Skeletal muscle cell (primary cell): Measurements from ENCODE around the gene LPCAT2.

Experiments
- DNase-seq: peaks from one replicate; pipeline ENCODE4 v3.0.0-alpha.2; 2010; ENCODE audit warnings: low read depth
- H3K4me3 ChIP-seq: 2 replicates; pipeline ENCODE4 v1.5.1; 2011; ENCODE audit warnings: low read depth, mild to moderate bottlenecking, control low read depth, low read length, moderate library complexity

The LPCAT2 gene, protein sequence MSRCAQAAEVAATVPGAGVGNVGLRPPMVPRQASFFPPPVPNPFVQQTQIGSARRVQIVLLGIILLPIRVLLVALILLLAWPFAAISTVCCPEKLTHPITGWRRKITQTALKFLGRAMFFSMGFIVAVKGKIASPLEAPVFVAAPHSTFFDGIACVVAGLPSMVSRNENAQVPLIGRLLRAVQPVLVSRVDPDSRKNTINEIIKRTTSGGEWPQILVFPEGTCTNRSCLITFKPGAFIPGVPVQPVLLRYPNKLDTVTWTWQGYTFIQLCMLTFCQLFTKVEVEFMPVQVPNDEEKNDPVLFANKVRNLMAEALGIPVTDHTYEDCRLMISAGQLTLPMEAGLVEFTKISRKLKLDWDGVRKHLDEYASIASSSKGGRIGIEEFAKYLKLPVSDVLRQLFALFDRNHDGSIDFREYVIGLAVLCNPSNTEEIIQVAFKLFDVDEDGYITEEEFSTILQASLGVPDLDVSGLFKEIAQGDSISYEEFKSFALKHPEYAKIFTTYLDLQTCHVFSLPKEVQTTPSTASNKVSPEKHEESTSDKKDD

DNA sequence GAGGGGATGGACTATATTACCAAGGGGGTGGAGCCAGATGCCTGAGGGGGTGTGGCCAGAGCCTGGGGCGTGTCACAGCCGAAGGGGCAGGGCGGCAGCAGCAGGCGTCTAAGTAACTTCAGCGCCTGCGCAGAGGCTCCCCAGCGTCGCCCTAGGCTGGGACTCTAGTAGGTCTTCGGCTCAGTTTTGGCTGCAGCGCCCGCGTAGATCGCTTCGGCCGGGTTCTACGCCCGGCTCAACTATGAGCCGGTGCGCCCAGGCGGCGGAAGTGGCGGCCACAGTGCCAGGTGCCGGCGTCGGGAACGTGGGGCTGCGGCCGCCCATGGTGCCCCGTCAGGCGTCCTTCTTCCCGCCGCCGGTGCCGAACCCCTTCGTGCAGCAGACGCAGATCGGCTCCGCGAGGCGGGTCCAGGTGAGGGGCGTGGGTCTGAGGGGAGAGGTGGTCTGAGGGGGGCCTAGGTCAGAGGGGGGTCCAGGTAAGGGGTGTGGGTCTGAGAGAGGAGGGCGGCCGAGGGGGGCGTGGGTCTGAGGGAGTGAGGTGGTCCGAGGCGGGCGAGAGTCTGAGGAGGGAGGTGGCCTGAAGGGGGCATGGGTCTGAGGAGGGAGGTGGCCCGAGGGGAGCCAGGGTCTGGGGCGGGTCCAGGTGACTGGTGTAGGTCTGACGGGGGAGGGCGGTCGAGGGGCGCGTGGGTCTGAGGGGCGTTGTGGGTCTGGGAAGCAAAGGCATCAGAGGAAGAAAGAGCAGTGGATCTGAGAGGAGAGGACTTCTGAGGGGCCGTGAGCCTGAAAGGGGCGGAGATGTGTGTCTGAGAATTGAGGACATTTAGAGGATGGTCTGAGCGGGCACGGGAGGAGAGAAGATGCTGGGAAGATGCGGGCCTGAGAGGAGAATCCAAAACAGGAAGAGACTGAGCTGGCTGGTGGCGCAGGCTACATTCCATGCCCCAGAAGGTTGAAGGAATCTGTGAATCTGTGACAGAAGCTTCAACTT, at the start of gene LPCAT2:
Gene LPCAT2 (plus strand): TSS at position 132 of the 991 bp plus-strand sequence. CDS start 110 bp downstream, at position 242.
- no peak for DNase-seq
- peak within 1 kb of the TSS; percentile 73 for H3K4me3 ChIP-seq

GRCh38 chr16:55462241-55462640, 46.6 kb upstream of the LPCAT2 start:
- no peak for DNase-seq
- no peak overlapping the region for H3K4me3 ChIP-seq

DNA sequence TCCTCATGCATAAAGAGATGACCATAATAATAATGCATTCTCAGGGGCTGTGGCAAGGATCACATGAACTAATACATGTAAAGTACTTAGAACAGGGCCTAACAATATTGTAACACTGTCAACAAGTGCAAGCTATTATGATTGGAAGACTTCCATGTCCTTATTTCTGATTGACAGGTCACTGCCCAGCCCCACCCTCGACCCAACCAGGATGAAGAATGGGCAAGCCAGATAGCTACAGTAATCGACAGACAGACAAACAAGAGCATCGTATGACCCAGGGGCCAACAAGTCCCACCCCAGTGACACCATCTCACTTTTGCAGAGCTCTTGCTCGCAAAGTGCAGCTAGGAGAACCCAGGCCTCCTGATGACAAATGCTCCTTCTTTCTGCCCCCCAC, 44.5 kb upstream of the LPCAT2 start:
- H3K4me3 ChIP-seq = no peak overlapping the region
- DNase-seq = no peak

- peak; percentile 36 for DNase-seq
- no peak overlapping the region for H3K4me3 ChIP-seq
Observed at GRCh38 chr16:55465077-55465896, 43.6 kb upstream of the LPCAT2 start.

DNA sequence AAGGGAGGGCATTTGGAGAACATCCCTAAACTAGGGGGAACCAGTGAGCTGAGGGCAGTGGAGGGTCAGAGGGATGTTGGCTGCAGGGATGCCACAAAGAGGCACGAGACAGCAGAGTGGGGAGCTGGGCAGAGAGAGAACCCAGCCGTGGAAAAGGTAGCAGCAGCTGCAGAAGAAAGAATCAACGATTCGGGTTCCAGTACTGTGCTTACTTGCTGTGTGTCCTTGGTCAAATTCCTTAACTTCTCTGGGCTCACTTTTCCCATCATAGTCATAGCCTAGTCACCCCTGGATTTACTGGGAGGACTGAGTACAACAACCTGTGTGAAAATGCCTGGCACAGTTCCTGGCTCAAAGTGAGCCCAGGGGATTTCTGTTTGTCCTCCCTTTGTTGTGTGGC, 42.7 kb upstream of the LPCAT2 start:
- no peak overlapping the region for H3K4me3 ChIP-seq
- DNase-seq = no peak

GRCh38 chr16:55467898-55468297, 41.0 kb upstream of the LPCAT2 start:
- DNase-seq = no peak

DNA sequence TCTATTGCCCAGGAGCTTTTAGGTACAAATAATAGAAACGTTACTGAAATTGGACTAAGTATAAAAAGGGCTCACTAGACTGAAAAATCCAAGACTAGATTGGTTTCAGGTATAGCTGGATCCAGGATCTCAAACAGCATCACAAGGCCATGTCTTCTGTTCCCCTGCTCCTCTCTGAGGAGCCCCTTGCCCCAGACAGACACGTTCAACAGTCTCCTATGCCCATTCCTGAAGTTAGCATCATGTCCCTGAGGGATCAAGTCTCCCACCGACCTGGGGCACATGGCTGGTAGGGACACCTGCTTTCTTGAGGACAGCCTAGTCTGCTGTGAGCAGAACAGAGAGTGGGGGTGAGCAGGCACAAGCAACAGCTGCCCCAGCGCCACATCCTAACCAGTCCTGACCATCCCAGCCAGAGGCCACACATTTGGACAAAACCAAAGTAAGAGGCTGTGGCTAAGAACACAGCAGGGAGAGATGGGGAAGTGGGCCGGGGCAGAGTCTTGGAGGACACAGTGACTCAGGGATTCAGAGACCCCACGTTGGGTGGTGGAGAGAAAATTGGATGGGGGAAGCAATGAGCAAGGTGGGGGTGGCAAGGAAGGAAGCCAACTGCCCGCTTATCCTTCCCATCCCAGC, 40.4 kb upstream of the LPCAT2 start:
- DNase-seq = no peak
- H3K4me3 ChIP-seq = no peak overlapping the region

More at GRCh38 chr16:55467898-55468297, 41.0 kb upstream of the LPCAT2 start:
- no peak overlapping the region for H3K4me3 ChIP-seq

DNA sequence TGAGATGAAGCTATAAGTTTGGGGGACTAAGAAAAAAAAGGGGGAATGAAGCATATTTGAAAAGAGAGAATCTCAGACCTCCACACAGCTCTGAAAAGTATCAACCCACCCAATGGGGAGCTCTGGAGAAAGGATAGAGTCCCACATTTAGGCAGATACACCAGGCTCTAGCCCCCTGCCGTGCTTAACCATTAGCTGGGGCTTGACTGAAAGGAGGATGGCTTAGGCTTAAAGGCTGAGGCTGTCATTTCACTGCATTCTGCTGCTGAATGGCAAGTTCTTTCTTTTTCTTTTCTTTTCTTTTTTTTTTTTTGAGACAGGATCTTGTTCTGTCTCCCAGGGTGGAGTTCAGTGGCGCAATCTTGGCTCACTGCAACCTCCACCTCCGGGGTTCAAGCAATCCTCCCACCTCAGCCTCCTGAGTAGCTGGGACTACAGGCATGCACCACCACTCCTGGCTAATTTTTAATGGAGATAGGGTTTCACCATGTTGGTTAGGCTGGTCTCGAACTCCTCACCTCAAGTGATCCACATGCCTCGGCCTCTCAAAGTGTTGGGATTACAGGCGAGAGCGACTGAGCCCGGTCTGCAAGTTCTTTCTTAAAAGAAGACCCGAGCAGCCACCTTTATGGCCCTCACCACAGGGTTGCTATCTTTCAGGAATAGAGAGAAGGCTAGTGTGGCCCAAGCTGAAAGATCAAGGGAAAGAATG, 38.9 kb upstream of the LPCAT2 start:
- DNase-seq = no peak
- no peak overlapping the region for H3K4me3 ChIP-seq

DNA sequence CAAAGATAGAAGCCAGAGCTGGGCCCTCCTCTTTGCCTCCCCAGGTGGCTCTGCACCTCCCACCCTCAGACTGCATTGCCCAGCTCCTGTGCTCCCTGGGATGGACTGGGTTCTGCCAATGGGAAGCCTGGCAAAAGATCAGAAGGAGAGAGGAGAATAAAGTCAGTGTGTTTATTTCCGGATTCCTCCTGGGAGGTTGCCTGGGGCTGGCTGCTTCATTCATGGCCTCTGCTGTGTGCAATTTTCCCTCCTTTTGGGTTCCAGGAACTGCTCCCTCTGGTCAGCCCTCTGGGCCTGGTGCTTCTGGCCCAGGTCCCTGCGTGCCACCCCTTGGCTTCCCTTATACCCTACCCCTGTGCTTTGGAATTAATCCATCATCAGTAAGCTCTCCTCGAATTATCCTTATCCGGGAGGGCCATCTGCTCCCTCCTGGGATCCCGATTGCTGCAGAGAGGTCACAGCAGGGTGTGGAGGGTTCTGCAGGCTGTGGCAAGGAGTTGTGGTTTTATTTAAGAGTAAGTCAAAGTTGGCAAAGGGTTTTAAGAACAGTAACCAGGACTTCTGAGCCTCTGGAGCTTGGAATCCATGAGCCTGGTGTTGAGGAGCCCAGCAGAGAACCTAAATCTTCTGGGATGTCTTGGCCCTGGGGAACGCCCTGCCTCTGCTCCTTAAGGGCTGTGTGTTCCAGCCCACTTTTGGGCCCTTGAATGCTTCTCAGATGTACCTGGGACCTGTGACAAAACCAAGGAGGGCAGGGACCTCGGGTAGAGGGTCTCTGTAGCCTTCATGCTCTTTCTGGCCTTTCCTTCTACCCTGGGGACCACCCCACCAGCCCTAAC, 38.1 kb upstream of the LPCAT2 start:
- no peak overlapping the region for H3K4me3 ChIP-seq
- DNase-seq = no peak

DNA sequence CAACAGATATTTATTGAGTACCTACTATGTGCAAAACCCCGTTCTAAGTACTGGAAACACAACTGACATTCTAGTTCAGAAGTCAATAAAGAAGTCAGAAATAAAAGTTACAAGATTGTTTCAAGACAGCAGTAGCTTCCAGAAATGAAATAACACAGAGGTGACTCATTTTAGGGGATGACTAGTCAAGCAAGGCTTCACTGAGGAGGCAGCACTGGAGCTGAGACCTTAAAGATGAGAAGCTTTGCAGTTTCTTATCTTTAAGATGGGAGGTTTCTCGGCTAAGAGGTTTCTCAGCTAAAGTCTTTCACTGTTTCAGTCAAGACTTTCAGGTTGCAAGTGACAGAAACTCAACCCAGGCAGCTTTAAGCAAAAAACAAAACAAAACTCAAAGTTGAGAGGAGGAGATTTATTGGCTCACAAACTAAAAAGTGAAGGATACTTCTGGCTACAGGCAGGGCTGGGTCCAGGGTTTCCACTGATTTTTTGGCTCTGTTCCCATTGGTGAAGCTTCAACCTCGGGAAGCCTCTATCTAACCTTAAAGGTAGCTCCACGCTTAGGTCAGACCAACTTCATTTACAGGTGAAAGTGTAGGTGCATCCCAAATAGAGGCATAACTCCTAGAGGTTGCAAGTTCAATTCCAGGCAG, 37.3 kb upstream of the LPCAT2 start:
- DNase-seq = peak; percentile 57
- H3K4me3 ChIP-seq = no peak overlapping the region

DNA sequence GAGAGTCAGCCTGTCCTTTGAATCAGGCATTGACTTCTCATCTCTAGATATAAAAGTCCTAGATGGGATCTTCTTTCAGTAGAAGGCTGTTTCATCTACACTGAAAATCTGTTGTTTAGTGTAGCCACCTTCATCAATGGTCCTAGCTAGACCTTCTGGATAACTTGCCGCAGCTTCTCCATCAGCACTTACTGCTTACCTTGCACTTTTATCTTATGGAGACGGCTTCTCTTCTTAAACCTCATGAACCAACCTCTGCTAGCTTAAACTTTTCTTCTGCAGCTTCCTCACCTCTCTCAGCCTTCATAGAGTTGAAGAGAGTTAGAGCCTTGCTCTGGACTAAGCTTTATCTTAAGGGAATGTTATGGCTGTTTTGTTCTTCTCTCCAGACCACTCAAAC, 35.3 kb upstream of the LPCAT2 start:
- no peak overlapping the region for H3K4me3 ChIP-seq
- DNase-seq = no peak

DNA sequence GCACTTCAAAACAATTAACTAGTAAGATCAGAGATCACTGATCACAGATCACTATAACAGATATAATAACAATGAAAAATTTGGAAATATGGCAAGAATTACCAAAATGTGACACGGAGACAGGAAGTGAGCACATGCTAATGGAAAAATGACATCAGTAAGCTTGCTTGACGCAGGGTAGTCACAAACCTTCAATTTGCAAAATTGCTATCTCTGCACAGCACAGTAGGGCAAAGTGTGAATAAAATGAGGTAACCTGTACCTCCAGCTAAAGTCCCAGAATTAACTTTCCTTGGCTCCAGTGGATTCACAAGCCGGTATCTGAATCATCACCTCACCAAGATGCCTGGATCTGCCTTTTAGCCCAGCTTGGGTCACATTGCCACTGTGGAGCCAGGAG, 34.1 kb upstream of the LPCAT2 start:
- no peak for DNase-seq

DNA sequence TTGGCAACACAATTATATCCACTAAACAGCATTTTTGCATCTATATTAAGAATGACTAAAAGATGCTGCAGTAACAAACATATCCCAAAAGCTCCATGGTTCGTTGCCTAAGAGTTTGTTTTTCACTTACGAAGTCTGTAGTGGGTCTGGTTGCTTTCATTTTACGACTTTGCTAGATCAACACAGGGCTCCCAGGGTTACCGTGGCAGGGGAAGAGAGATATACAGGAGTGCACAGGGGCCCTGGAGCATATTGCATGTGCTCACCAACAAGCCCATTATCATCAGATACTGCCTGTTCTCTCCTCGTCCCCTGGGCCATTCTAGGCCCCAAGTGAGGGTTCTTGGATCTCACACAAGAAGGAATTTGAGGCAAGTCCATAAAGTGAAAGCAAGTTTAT, 33.0 kb upstream of the LPCAT2 start:
- DNase-seq = no peak
- H3K4me3 ChIP-seq = no peak overlapping the region

More for the DNA sequence above, 34.1 kb upstream of the LPCAT2 start:
- H3K4me3 ChIP-seq = no peak overlapping the region

DNA sequence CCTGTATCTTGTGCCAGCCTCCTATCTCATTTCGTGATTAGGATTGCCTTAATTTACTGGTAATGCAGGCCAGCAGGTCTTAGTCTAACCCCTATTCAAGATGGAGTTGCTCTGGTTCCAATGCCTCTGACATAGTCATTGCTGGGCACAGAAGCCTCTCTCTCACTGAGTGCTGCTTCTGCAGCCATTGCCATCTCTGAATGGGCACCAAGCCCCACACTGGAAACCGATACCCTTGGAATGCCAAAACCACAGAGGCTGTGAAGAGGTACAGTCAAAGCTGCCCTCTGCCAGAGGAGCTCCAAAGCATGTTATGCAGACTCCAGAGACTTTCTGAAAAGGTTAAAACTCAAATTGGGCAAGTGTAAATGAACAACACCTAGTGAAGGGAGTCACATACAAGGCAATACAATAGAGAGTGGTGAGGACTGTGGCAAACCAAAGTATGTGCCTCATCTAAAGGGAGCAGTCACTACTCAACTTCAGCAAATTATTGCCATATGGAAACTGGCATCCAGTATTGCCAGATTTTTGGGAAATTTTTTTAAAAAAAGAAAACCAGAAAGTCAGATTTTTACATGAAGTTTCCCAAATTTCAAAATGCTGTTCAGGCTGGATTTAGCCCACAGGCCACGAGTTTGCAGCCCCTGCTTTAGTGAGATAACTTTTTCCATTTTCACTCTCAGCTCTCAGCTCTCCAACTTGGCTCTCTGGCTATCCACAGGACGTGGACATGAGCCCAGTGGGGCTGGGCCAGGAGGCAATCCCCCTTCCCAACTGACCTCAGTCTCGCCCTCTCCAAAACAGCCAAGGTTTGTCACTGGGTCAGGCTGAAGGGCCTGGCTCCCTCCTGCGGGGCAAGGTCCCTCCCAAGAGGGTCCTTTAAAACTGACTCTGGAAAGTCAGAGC, 32.0 kb upstream of the LPCAT2 start:
- no peak overlapping the region for H3K4me3 ChIP-seq
- no peak for DNase-seq

DNA sequence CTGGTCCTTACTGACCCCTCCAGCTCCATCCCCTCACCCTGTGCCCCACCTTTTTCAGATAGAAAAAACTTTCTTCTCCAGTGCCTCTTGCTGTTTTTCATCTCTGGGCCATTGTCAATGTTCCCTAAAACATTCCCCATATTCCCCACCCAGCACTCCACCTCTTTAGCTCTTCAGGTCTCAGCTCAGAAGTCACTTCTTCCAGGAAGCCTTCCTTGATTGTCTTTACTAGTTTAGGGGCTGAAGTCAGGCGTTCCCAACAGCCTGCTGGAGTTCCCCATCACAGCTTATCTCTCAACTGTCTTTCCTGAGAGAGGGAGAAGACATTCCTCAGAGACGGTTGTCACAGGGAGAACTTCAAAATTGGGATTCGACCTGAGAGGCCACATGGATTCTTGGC, 31.1 kb upstream of the LPCAT2 start:
- no peak for DNase-seq
- no peak overlapping the region for H3K4me3 ChIP-seq
